Smooth muscle cell (in vitro differentiated cells): ENCODE measurements around the gene IGF1R. TPM values are rescaled to one million over a fixed set of nuclear protein-coding genes. Genes with fewer than 3 reads are reported as not detected.

ENCODE experiments used
- DNase-seq: peaks from one replicate; lab custom pipeline; 2025; ENCODE audit not compliant: unreplicated experiment; lab: John Stamatoyannopoulos, UW
- H2AFZ ChIP-seq: fragments of 200-600 bp; sonication (generic); 2 replicates; pipeline ENCODE4 v1.6.0; 2016; ENCODE audit warnings: antibody characterized with exemption, low read depth, mild to moderate bottlenecking
- H3F3A ChIP-seq: fragments of 200-600 bp; sonication (generic); 2 replicates; pipeline ENCODE4 v1.6.0; 2017; ENCODE audit warnings: antibody characterized with exemption, low read depth
- H3K27ac ChIP-seq: fragments of 200-600 bp; sonication (generic); 2 replicates; pipeline ENCODE4 v1.5.1; 2016; ENCODE audit warnings: low read depth, mild to moderate bottlenecking
- H3K27me3 ChIP-seq: fragments of 200-600 bp; sonication (generic); 2 replicates; pipeline ENCODE4 v1.6.1; 2016; ENCODE audit warnings: low read depth, mild to moderate bottlenecking
- H3K36me3 ChIP-seq: fragments of 200-600 bp; sonication (generic); 2 replicates; pipeline ENCODE4 v1.5.1; 2016; ENCODE audit warnings: low read depth
- H3K4me1 ChIP-seq: fragments of 200-600 bp; sonication (generic); 2 replicates; pipeline ENCODE4 v1.5.1; 2016; ENCODE audit warnings: low read depth
- H3K4me2 ChIP-seq: fragments of 200-600 bp; sonication (generic); 2 replicates; pipeline ENCODE4 v1.6.0; 2016; ENCODE audit warnings: mild to moderate bottlenecking
- H3K4me3 ChIP-seq: fragments of 200-600 bp; sonication (generic); 2 replicates; pipeline ENCODE4 v1.5.1; 2016; ENCODE audit warnings: mild to moderate bottlenecking
- H3K79me2 ChIP-seq: fragments of 200-600 bp; sonication (generic); 2 replicates; pipeline ENCODE4 v1.6.0; 2016; ENCODE audit warnings: low read depth, mild to moderate bottlenecking
- H3K9ac ChIP-seq: fragments of 200-600 bp; sonication (generic); 2 replicates; pipeline ENCODE4 v1.6.0; 2016; ENCODE audit warnings: low read depth
- H3K9me3 ChIP-seq: fragments of 200-600 bp; sonication (generic); replicated peaks from 2 replicates; pipeline ENCODE4 v1.5.1; 2016; ENCODE audit warnings: low read depth
- H4K20me1 ChIP-seq: fragments of 200-600 bp; sonication (generic); 2 replicates; pipeline ENCODE4 v1.6.0; 2016; ENCODE audit warnings: low read depth
- CTCF ChIP-seq: fragments of 200-600 bp; sonication (generic); IDR thresholded peaks from 2 replicates; pipeline ENCODE4 v1.5.1; 2017; ENCODE audit warnings: borderline replicate concordance, mild to moderate bottlenecking, antibody characterized with exemption; ENCODE audit not compliant: insufficient read depth, poor library complexity, severe bottlenecking
- WGBS: methylation state at CpG from one replicate; pipeline ENCODE4 v1.1.7; 2016; ENCODE audit warnings: low lambda C conversion rate; 5-methylcytosine and 5-hydroxymethylcytosine counted together
- polyA plus RNA-seq: library from polyadenylated mRNA; unstranded; fragments of >200 nt; fragmentation: Nextera tagmentation; extraction: Ambion mirVana; gene quantifications from 2 replicates; pipeline ENCODE4 v1.2.1, GENCODE V29; 2016
- total RNA-seq: library from RNA; depleted of rRNA; stranded (reverse); fragments of >200 nt; gene quantifications from 2 replicates; pipeline ENCODE4 v1.2.3, GENCODE V29; 2014

IGF1R gene
- total and polyA plus RNA-seq, 2 experiments from 2014 or later, result 14.0 to 70.2 TPM

GRCh38 chr15:98842192-98842972 is 194.0 kb downstream of the IGF1R start:
- no peaks in the 10 kb centered on the region for H3K27me3 ChIP-seq
- peaks cover 4% of the 10 kb centered on the region for H3K4me1 ChIP-seq
- 71% methylated on average over 6 of the region's 6 CpGs for WGBS
- H3K36me3 ChIP-seq, result no peaks in the 10 kb centered on the region
- H3K79me2 ChIP-seq, result peaks cover 70% of the 10 kb centered on the region
- no peaks in the 10 kb centered on the region for H3K9me3 ChIP-seq
- DNase-seq, result no peak
- no peak for TF ChIP-seq CTCF
- no peak overlapping the region for H3K27ac ChIP-seq
- peaks cover 85% of the 10 kb centered on the region for H4K20me1 ChIP-seq
- no peak overlapping the region for H3K4me2 ChIP-seq
- H3K4me3 ChIP-seq, result no peak overlapping the region
- no peak overlapping the region for H2AFZ ChIP-seq
- no peaks in the 10 kb centered on the region for H3F3A ChIP-seq
- H3K9ac ChIP-seq, result no peak overlapping the region

- no peaks in the 10 kb centered on the region for H3K9me3 ChIP-seq
- H3K9ac ChIP-seq, result no peak overlapping the region
- H4K20me1 ChIP-seq, result peaks cover 84% of the 10 kb centered on the region
- no peak overlapping the region for H2AFZ ChIP-seq
- H3K4me3 ChIP-seq, result no peak overlapping the region
- H3K4me2 ChIP-seq, result no peak overlapping the region
- no peaks in the 10 kb centered on the region for H3K36me3 ChIP-seq
- peaks cover 70% of the 10 kb centered on the region for H3K79me2 ChIP-seq
- 71% methylated on average over 4 of the region's 4 CpGs for WGBS
- no peak for DNase-seq
- H3K27ac ChIP-seq, result no peak overlapping the region
- no peaks in the 10 kb centered on the region for H3F3A ChIP-seq
- peaks cover 4% of the 10 kb centered on the region for H3K4me1 ChIP-seq
- no peak for TF ChIP-seq CTCF
- H3K27me3 ChIP-seq, result no peaks in the 10 kb centered on the region
Measured at GRCh38 chr15:98842973-98843285, 194.6 kb downstream of the IGF1R start.

GRCh38 chr15:98843844-98844243 is 195.5 kb downstream of the IGF1R start:
- H3K27ac ChIP-seq, result no peak overlapping the region
- H3F3A ChIP-seq, result no peaks in the 10 kb centered on the region
- H4K20me1 ChIP-seq, result peaks cover 81% of the 10 kb centered on the region
- H3K4me2 ChIP-seq, result no peak overlapping the region
- no peak for DNase-seq
- no peaks in the 10 kb centered on the region for H3K27me3 ChIP-seq
- 77% methylated on average over 4 of the region's 4 CpGs for WGBS
- no peak overlapping the region for H3K4me3 ChIP-seq
- H3K79me2 ChIP-seq, result peaks cover 70% of the 10 kb centered on the region
- no peaks in the 10 kb centered on the region for H3K9me3 ChIP-seq
- no peak overlapping the region for H3K9ac ChIP-seq
- no peak for TF ChIP-seq CTCF
- no peak overlapping the region for H2AFZ ChIP-seq
- no peaks in the 10 kb centered on the region for H3K36me3 ChIP-seq
- H3K4me1 ChIP-seq, result peaks cover 4% of the 10 kb centered on the region

GRCh38 chr15:98844261-98844660 is 195.9 kb downstream of the IGF1R start:
- H3K4me1 ChIP-seq, result peaks cover 4% of the 10 kb centered on the region
- WGBS, result 66% methylated on average over 3 of the region's 3 CpGs
- H3K27ac ChIP-seq, result no peak overlapping the region
- no peaks in the 10 kb centered on the region for H3K27me3 ChIP-seq
- no peak overlapping the region for H3K9ac ChIP-seq
- H3K4me2 ChIP-seq, result no peak overlapping the region
- H4K20me1 ChIP-seq, result peaks cover 77% of the 10 kb centered on the region
- H3K36me3 ChIP-seq, result no peaks in the 10 kb centered on the region
- no peak for TF ChIP-seq CTCF
- H3K9me3 ChIP-seq, result no peaks in the 10 kb centered on the region
- H3F3A ChIP-seq, result no peaks in the 10 kb centered on the region
- no peak overlapping the region for H2AFZ ChIP-seq
- H3K79me2 ChIP-seq, result peaks cover 72% of the 10 kb centered on the region
- DNase-seq, result no peak
- H3K4me3 ChIP-seq, result no peak overlapping the region
